Heart left ventricle (tissue), 13 donors: ENCODE results near the gene THSD4.

Experiments used
- POLR2A ChIP-seq, 2 donors: fragments of 450-650 bp; IDR thresholded peaks; one replicate each; pipeline ENCODE4 v1.6.1; 2017; ENCODE audit warnings: antibody characterized with exemption in 2 of 2, mild to moderate bottlenecking in 2 of 2, moderate library complexity in 2 of 2
- TF ChIP-seq, protein P1 (sequence below), 12 donors: fragments of 200-600 bp; sonication (generic) in 4 of 12; IDR thresholded peaks; one replicate each; pipeline versions ENCODE4 v1.5.0 to v1.8.0; 2018 to 2022; ENCODE audit warnings: antibody characterized with exemption in 12 of 12, mild to moderate bottlenecking in 5 of 12
- donor health status: ischemic (EF 13 %, LVEDD 7.1; RV severe dilation, severe dysfunction).
- donor health status: DM: no; HTN: yes; CAD: no.
- donor health status: DM: no; HTN: no; CAD: no.
- donor health status: ischemic (EF 25% LVEDD 6.9; RV normal size, moderate dysfunction).
- donor health status: ischemic (EF 25% LVEDD 5.7; RV mildly dilated, moderate dysfunction).
- donor health status: ischemic (EF 35%, LVEDD 5.7; RV mildly dilated, moderate dysfunction).
- donor health status: nonischemic (EF 11% LVEDD 7.7; RV severe dilation, severe dysfunction).
- donor health status: DM: yes; HTN: yes; CAD: no.
- donor health status: PGD.
- donor health status: ischemic (EF 29% LVEDD 5.4; RV normal size, mild dysfunction).
- donor health status: nonischemic (EF 23%, LVEDD 6.1; RV moderate dilation, normal function).

DNA sequence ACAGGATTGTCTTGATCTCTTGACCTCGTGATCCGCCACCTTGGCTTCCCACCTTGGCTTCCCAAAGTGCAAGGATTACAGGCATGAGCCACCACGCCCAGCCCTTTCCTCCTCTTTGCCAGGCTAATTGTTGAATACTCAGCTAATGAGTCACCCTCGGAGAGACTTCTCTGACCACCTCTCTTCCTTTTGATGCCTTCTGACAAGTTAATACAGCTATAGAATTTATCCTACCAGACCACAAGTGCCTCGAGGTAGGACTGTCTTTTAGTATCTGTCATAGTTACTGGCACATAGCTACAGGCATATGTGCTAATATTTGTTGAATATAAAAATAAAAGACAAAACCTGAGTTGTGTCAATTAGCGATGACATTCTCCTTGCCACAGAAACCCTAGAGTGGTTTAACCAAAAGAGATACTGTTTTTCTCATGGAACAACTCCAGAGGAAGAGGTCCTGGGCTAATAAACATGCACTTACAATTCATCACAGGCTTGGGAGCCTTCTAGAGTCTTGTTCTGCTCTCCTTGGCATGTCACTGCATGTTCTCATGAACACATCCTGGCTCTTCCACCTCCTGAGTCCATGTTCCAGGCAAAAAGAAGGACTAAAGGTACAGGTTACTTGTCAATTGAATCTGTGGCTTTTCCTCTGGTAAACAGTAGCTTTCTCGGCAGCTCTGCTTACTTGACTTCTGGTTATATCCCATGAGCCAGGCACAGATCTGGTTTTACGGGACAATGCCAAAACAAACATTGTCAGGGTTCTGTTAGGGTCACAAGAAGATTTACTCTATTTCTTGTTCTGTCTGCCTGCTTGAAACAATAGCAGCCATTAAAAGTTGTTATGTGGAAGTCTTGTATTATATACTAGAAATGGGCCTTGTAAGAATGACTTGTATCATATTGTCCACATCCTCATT lies 332.3 kb downstream of the THSD4 start:
- TF ChIP-seq, protein P1, sequence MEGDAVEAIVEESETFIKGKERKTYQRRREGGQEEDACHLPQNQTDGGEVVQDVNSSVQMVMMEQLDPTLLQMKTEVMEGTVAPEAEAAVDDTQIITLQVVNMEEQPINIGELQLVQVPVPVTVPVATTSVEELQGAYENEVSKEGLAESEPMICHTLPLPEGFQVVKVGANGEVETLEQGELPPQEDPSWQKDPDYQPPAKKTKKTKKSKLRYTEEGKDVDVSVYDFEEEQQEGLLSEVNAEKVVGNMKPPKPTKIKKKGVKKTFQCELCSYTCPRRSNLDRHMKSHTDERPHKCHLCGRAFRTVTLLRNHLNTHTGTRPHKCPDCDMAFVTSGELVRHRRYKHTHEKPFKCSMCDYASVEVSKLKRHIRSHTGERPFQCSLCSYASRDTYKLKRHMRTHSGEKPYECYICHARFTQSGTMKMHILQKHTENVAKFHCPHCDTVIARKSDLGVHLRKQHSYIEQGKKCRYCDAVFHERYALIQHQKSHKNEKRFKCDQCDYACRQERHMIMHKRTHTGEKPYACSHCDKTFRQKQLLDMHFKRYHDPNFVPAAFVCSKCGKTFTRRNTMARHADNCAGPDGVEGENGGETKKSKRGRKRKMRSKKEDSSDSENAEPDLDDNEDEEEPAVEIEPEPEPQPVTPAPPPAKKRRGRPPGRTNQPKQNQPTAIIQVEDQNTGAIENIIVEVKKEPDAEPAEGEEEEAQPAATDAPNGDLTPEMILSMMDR (IDR thresholded peaks at IDR 0.05), result no peak
- no peak for TF ChIP-seq POLR2A (IDR thresholded peaks at IDR 0.05)
